GM13977 (cell line): ENCODE results near the gene DDX4.
A peak's percentile ranks its signal among the peaks of the same experiment; 100 is the strongest.
"Not testable (repeated sequence)": the region's sequence is repeated elsewhere in the genome, so short reads cannot be mapped to it uniquely, and the experiment has no call there.

Source experiments
- DNase-seq: peaks from one replicate; pipeline ENCODE4 v3.0.0; 2012; ENCODE audit warnings: low spot score
- in situ Hi-C: fragments of 300-500 bp; cut with MboI; formaldehyde crosslinking; loops from one replicate; pipeline ENCODE4 v1.12.0; 2022; ENCODE audit warnings: low sequenced_read_pairs, low pct_unique_long_range_greater_than_20kb, mixed read lengths, inconsistent platforms; ENCODE audit not compliant: unreplicated experiment
- TF ChIP-seq, protein P1 (sequence below): IDR thresholded peaks from 2 replicates; pipeline ENCODE4 v1.5.1; 2012; ENCODE audit warnings: mild to moderate bottlenecking, control low read depth; ENCODE audit not compliant: insufficient read depth; ENCODE audit errors: extremely low read depth, missing control alignments

The DDX4 gene

GRCh38 chr5:55737793-55738192 lies at the start of gene DDX4:
Gene DDX4, plus strand, starts transcription at chr5:55738061. Its CDS starts 903 bp downstream, at chr5:55738964.
- in situ Hi-C loops: no loop called here
- DNase-seq: no peak
- TF ChIP-seq, protein P1, sequence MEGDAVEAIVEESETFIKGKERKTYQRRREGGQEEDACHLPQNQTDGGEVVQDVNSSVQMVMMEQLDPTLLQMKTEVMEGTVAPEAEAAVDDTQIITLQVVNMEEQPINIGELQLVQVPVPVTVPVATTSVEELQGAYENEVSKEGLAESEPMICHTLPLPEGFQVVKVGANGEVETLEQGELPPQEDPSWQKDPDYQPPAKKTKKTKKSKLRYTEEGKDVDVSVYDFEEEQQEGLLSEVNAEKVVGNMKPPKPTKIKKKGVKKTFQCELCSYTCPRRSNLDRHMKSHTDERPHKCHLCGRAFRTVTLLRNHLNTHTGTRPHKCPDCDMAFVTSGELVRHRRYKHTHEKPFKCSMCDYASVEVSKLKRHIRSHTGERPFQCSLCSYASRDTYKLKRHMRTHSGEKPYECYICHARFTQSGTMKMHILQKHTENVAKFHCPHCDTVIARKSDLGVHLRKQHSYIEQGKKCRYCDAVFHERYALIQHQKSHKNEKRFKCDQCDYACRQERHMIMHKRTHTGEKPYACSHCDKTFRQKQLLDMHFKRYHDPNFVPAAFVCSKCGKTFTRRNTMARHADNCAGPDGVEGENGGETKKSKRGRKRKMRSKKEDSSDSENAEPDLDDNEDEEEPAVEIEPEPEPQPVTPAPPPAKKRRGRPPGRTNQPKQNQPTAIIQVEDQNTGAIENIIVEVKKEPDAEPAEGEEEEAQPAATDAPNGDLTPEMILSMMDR: no peak

DNA sequence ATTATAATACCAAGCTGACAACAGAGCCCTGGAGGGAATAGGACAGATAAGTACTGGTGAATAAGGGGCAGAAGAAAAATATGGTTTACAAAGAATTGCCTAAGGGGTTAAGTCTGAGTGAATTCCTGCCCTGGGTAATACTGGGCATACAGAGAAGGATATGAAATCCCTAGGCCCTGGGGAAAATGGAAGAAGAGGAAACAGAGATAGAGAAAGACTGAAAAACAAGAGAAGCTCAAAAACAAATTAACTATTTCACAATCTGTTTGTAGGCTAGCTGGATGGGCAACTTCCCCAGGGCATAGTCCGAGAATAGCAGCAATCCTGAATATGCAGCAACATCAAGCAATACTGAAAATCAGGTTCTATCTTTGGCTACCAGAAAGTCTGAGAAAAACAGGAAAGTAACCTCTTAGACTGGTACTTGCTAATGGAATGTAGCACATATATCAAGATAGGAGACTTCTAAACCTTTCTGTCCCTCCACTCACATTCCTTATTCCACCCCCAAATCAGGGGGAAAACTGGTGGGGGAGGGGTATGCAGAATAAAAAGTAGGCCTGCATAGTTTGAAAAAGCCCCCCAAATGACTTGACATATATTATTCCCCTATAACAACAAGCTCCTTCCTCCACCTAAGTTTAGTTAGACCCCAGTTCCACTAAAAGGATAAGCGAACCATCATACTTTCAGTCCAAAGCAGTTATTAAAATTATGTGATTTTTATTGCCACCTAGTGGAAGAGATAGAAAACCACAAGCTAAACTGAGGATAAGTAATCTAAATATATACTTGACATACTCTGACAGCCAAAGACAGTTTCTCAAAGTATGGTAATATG lies 46.4 kb upstream of the DDX4 start:
- peak; percentile 57 for DNase-seq
- in situ Hi-C loops: loop anchor here (25.0 kb wide), 1 partner anchor 279 kb away; no protein-coding TSS in a partner anchor
- TF ChIP-seq, protein P1: peak; percentile 47

DNA sequence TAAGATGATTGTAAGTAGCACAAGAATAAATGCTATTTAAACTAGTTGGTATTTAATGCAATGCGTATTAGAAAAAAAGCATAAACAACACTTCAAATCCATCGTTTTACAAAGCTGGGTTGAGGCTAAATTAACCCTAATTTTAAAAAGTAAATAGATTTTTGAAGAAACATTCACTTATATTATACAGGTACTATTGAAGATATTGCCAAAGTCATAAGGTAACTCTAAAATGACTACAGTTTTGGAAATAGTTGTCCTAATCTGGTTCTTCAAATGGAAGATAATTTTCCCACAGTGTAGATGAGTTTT lies 45.8 kb upstream of the DDX4 start:
- TF ChIP-seq, protein P1: no peak
- DNase-seq: no peak
- in situ Hi-C loops: loop anchor here (25.0 kb wide), 1 partner anchor 280 kb away; no protein-coding TSS in a partner anchor

GRCh38 chr5:55692509-55692908 lies 45.4 kb upstream of the DDX4 start:
- in situ Hi-C loops: loop anchor here (25.0 kb wide), 1 partner anchor 280 kb away; no protein-coding TSS in a partner anchor

GRCh38 chr5:55694152-55694830 lies 43.6 kb upstream of the DDX4 start:
- DNase-seq: no peak
- TF ChIP-seq, protein P1: peak; percentile 51
- in situ Hi-C loops: loop anchor here (25.0 kb wide), 1 partner anchor 282 kb away; no protein-coding TSS in a partner anchor

More at GRCh38 chr5:55692509-55692908, 45.4 kb upstream of the DDX4 start:
- TF ChIP-seq, protein P1: no peak
- DNase-seq: no peak

DNA sequence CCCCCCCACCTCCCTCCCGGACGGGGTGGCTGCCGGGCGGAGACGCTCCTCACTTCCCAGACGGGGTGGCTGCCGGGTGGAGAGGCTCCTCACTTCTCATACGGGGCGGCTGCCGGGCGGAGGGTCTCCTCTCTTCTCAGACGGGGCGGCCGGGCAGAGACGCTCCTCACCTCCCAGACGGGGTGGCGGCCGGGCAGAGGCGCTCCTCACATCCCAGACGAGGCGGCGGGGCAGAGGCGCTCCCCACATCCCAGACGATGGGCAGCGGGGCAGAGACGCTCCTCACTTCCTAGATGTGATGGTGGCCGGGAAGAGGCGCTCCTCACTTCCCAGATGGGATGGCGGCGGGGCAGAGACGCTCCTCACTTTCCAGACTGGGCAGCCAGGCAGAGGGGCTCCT lies 41.2 kb upstream of the DDX4 start:
- DNase-seq: not testable (repeated sequence)

More for the DNA sequence above, 41.2 kb upstream of the DDX4 start:
- in situ Hi-C loops: loop anchor here (25.0 kb wide), 1 partner anchor 284 kb away; no protein-coding TSS in a partner anchor
